Measurements from ENCODE around the gene GRIK5.

GRIK5 gene

DNA sequence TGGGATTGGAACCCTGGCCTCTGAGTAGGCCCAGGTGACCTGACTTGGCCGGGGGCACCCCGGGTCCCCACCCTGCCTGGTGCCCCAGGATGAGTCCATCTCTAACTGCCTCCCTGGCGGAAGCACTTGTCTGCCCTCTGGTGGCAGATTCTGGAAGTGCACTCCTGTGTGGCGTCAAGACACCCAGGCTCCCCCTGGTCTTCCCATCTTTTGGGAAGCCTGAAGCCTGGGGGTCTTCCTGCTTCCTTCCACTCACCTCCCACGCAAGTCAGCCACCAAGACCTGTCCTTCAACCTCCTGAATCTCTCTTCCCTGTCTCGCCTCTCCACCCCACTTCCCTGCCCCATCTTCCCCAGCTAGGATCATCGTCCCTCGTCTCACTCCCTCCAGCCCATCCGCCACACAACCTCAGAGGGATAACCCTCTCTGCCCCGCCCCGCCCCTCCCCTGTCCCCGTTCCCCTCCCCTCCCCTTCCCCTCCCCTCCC, 118.3 kb downstream of the GRIK5 start:
- Mint-ChIP-seq H3K4me1 (no peaks in the 10 kb centered on the region), H3K9me3 (no peaks in the 10 kb centered on the region), H3K27me3 (ENCODE audit: low read depth) (no peaks in the 10 kb centered on the region), H3K27ac (no peak overlapping the region), H3K4me3 (no peak overlapping the region), H3K36me3 (ENCODE audit: low read depth) (no peaks in the 10 kb centered on the region)
- TF ChIP-seq, protein P1, sequence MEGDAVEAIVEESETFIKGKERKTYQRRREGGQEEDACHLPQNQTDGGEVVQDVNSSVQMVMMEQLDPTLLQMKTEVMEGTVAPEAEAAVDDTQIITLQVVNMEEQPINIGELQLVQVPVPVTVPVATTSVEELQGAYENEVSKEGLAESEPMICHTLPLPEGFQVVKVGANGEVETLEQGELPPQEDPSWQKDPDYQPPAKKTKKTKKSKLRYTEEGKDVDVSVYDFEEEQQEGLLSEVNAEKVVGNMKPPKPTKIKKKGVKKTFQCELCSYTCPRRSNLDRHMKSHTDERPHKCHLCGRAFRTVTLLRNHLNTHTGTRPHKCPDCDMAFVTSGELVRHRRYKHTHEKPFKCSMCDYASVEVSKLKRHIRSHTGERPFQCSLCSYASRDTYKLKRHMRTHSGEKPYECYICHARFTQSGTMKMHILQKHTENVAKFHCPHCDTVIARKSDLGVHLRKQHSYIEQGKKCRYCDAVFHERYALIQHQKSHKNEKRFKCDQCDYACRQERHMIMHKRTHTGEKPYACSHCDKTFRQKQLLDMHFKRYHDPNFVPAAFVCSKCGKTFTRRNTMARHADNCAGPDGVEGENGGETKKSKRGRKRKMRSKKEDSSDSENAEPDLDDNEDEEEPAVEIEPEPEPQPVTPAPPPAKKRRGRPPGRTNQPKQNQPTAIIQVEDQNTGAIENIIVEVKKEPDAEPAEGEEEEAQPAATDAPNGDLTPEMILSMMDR (IDR thresholded peaks at IDR 0.05; ENCODE audit: unreplicated experiment in 3 of 3): peak; percentile 97 to 98 (median 98)

Data from nephron (organoid).